HG02571 (cell line): ENCODE data around the gene KRTAP6-1.

Experiments
- ATAC-seq: cut with Tn5 transposase; IDR thresholded peaks from one replicate; pipeline ENCODE4 v1.9.1; 2021; ENCODE audit warnings: mild to moderate bottlenecking, moderate library complexity; ENCODE audit not compliant: unreplicated experiment

The KRTAP6-1 gene

DNA sequence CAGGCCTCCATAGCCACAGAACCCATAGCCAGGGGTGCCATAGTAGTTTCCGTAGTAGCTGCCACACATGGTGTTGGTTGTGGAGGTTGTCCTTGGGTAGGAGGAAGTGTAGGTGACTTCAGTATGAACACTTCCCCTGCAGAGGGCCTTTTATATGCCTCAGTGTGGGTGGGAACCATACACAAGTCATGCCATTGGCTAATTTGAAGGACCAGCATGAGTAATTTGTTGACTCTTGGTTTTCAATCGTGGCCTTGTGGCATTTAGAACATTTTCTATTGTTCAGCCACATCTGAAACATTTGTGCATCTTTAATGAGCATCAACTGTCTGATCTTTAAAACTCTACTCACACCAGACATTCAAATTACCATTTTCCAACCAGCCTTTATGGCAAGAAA is at the start of gene KRTAP6-1:
Gene KRTAP6-1 (minus strand): TSS at position 95 of the 400 bp plus-strand sequence. CDS start 26 bp downstream, at position 69.
- ATAC-seq, result no peak

DNA sequence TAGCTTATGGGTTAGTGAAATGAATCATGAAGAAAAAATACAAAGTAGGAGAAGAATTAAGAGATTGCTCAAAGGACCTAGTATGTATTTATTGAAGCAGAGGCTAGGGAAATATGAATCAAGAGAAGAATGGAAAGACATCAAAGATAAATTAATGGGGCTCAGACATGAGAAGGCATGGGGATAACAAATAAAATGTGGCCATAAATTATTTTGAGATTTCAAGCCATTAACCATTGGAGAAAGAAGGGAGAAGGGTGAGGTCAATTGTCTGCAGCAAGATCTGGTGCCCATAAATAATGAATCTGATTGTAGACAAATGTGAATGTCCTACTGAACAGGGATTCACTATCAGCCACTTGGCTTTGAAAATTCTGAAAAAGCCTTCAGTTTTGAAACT is 39.2 kb upstream of the KRTAP6-1 start:
- ATAC-seq, result no peak

DNA sequence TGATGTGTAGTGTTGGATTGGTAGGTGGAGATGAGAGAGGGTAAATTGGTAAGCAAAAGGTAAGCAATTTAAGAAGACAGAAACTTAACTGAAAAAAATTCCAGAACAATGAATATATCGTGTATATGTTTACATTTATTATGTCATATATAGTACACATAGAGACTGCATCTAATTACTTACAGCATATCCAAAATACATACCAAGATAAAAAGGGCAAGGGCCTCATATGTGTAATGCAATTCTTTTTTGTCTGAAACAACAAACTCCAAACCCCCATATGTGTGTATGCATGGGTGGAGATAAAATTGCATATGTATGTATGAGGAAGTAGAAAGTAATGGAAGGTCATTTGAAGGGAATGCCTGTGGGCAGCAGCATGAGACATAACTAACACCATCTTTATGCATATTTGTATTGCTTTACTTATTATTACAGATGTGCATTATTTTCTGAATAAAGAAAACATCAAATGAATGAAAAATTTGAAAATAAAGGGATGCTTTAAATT is 33.2 kb upstream of the KRTAP6-1 start:
- ATAC-seq, result no peak

DNA sequence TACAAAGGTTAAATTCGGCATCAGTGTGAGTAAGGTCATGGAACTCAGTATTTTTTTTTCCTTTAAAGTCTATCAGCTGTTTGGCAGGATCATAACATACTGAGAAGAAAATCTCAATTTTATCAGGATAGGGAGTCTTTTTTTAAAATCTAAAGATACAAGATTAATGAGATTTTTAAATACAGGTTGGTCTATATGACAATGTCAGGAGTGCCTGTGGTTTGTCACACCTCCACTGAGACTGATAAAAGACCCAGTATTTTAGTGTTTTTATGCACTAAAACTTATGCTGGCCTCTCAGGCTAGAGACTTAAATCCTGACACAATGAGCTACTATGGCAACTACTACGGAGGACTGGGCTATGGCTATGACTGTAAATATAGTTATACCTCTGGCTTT is 28.8 kb upstream of the KRTAP6-1 start, which contains the start of gene KRTAP20-3:
Gene KRTAP20-3 (plus strand): TSS at position 301 of the 400 bp plus-strand sequence.
- ATAC-seq, result no peak

DNA sequence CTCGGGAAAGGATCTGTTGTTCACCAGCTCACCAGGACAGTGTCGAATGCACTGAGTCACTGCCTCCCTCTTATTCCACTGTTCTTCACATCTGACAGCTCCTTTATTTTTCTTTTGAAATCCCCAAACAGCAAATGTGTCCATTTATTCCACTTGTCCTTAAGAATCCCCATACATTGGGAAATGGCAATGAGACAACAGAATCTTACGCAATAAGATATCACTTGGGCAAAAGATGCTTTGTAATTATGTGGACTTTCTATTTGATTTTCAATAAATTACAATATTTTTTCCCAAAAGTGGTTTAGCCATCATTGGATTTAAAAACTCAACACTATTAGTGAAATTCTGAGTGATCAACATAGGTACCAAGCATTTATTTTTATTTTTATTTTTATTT is 25.0 kb upstream of the KRTAP6-1 start:
- no peak for ATAC-seq

- ATAC-seq, result no peak
Observed at GRCh38 chr21:30634906-30635305, 21.2 kb upstream of the KRTAP6-1 start, which contains the start of gene KRTAP20-2. KRTAP20-2 (plus strand) TSS chr21:30635206; CDS start chr21:30635264, 58 bp downstream.

- ATAC-seq, result no peak
Observed at GRCh38 chr21:30629200-30629599, 15.5 kb upstream of the KRTAP6-1 start.

- no peak for ATAC-seq
Observed at GRCh38 chr21:30628109-30628508, 14.4 kb upstream of the KRTAP6-1 start.

- no peak for ATAC-seq
Observed at GRCh38 chr21:30625449-30626165, 11.9 kb upstream of the KRTAP6-1 start.

DNA sequence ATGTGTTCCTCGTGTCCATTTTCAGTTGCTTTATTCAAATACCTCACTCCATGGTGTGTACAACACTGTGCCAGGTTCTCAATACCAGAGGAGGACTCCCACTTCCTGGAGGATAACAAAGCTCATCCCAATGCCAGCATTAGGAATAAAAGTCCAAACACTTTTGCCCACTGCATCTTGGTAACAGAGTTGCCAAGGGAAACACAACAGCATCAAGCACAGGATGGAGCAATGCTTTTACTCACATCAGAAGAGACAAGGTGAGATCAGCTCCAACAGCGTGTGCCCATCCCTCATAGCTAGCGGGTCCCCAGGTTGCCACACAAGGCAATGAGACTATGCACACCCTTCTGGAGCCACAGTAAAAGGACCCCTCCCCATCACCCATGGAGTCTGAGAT is 9.6 kb upstream of the KRTAP6-1 start:
- no peak for ATAC-seq

- no peak for ATAC-seq
Observed at GRCh38 chr21:30620522-30620921, 6.8 kb upstream of the KRTAP6-1 start, which contains the start of gene KRTAP20-4. KRTAP20-4 (plus strand) TSS chr21:30620627.

DNA sequence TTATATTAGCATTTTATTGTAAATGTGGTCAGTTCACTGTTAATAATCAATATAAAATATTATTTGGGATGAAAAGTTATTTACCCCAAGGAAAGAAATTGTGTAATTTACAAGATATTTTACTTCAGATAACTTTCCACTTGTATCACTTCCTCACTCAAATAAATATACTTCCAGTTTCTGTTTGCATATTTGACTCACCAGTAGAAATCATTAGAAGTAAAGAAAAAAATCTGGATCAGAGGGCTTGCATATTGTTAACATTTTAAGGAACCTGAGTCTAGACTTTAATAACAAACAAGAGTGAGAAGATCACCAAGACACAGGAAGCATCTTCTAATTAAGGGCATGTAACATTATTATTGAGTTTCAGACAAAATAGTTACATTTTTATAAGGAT is 6.3 kb upstream of the KRTAP6-1 start:
- no peak for ATAC-seq

DNA sequence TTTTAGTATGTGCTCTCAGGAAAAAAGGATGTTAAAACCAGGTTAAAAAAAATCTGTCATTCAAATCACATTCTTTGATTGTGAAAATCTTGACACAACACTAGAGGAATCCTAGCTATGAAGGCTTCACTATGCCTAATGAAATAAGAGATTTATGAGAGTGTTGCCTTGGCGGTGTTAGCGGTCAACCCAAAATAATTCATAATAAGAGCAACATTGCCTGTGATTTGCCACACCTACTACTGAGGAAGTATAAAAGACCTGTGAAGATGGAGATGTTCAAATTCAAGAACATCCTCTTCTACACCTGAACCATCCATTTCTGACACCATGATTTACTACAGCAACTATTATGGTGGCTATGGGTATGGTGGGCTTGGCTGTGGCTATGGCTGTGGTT is 2.4 kb upstream of the KRTAP6-1 start, which contains the start of gene KRTAP20-1:
Gene KRTAP20-1 (plus strand): TSS at position 301 of the 400 bp plus-strand sequence. CDS start 30 bp downstream, at position 331.
- ATAC-seq, result no peak

- no peak for ATAC-seq
Observed at GRCh38 chr21:30615199-30615598, 1.5 kb upstream of the KRTAP6-1 start.

- no peak for ATAC-seq
Observed at GRCh38 chr21:30612132-30612531, 1.6 kb downstream of the KRTAP6-1 start.

DNA sequence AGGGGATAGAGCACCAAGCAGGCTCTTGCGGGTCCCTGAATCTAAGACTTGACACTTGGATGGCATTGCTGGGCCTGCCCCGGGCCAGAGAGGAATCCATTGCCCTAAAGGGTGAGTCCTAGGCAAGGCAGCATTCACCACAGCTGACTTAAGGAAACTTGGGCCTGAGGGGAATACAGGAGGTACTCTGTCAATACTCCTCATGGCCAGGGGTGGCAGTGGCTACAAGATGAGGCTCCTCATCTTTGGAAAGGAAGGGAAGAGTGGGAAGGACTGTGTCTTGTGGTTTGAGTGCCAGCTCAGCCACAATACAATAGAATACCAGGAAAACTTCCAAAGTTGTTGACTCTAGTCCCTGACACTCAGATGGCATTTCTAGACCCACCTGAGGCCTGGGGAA is 7.8 kb downstream of the KRTAP6-1 start:
- ATAC-seq, result no peak

DNA sequence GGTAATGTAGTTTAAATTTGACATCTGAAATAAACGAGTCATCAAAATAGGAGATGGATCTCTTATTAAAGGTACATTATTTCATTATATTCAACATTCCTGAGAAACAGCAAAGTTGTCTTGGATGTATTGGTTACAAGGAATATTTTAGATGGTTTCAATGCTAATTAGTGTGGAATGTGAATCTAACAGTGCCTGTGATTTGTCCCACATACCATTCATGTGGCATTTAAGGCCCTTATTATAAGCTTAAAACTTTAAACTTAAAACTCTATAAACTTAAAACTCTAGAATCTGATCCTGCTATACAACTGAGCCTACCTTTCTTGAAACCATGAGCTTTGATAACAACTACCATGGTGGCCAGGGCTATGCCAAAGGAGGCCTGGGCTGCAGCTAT is 12.9 kb downstream of the KRTAP6-1 start, which contains the start of gene KRTAP22-1:
Gene KRTAP22-1 (plus strand): TSS at position 301 of the 400 bp plus-strand sequence.
- ATAC-seq, result no peak

DNA sequence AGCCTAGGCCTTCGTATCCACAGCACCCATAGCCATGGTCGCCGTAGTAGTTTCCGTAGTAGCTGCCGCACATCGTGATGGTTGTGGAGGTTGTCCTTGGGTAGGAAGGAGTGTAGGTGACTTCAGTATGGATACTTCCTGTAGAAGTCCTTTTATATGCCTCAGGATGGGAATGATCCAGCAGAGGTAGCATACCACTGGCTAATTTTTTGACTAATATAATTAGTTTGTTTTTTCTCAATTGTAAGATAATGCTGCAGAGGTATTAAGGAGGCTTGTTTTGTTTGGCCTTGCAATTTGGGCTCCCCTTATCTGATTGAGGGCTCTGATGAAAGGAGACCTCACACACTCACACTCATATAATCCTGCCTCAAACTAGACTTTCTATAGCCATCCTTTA is 14.9 kb downstream of the KRTAP6-1 start, which contains the start of gene KRTAP6-2:
Gene KRTAP6-2 (minus strand): TSS at position 101 of the 400 bp plus-strand sequence. CDS start 28 bp downstream, at position 73.
- ATAC-seq, result no peak

DNA sequence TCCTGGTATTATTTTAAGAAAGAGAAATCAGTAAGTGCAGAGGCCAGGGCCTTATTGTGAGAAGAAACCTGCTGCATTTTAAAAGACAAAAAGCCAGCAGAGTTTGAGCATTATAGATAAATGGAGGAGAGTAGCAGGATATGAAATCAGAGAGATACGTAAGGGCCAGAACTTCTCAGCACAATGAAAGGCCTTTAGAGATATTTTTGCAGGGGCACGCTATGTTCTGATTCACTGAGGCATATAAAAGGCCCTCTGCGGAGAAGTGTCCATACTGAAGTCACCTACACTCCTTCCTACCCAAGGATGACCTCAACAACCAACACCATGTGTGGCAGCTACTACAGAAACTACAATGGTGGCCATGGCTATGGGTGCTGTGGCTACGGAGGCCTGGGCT is 21.6 kb downstream of the KRTAP6-1 start, which contains the start of gene KRTAP6-3:
Gene KRTAP6-3 (plus strand): TSS at position 301 of the 400 bp plus-strand sequence. CDS start 6 bp downstream, at position 307.
- no peak for ATAC-seq

- ATAC-seq, result no peak
Observed at GRCh38 chr21:30590297-30590696, 23.4 kb downstream of the KRTAP6-1 start, which contains the start of gene KRTAP22-2. KRTAP22-2 (minus strand) TSS chr21:30590397.

GRCh38 chr21:30582870-30583269 is 30.9 kb downstream of the KRTAP6-1 start:
- no peak for ATAC-seq

- ATAC-seq, result no peak
Observed at GRCh38 chr21:30580132-30580531, 33.6 kb downstream of the KRTAP6-1 start.
